ENCODE results near the gene REV1. TPM values are rescaled to one million over a fixed set of nuclear protein-coding genes. Genes with fewer than 3 reads are reported as not detected.

The REV1 gene
- total RNA-seq, 2 donors from 2014 or later = 43.9 to 44.6 TPM

DNA sequence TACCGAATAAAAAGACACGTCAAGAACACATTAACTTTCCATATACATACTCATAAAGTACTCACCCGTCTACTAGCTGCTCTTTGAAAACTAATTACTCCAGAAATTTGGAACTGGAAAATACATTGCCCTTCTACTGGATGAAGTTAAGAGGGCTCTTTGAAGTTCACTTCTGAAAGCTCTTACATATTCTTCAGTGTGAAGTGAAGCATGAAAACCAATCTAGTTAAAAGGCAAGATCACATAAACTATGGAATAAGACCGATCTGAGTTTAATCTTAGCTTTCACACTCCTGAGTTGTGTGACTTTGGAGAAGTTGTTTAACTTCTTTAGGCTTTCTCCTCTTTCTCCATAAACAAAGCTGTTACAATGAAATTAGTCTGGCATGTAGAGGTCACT lies 38.5 kb downstream of the REV1 start:
- H3K36me3 ChIP-seq (ENCODE audit: control insufficient read depth, insufficient read depth, low read length) = peaks cover 50% of the 10 kb centered on the region
- DNase-seq = no peak
- no peak overlapping the region for H3K9ac ChIP-seq (ENCODE audit: extremely low read depth, low read length, poor library complexity, severe bottlenecking)
- WGBS, 2 experiments (ENCODE audit: insufficient coverage in 1 of 2, insufficient read length in 1 of 2) = 83% methylated on average over 4 of the region's 4 CpGs
- H3K9me3 ChIP-seq (ENCODE audit: control insufficient read depth, low read length) = no peaks in the 10 kb centered on the region
- H3K27me3 ChIP-seq (ENCODE audit: control insufficient read depth, insufficient read depth, low read length, poor library complexity, severe bottlenecking) = no peaks in the 10 kb centered on the region
- Mint-ChIP-seq H3K4me1 (peaks cover 5% of the 10 kb centered on the region), H3K36me3 (ENCODE audit: low read depth) (peaks cover 57% of the 10 kb centered on the region), H3K4me3 (no peak overlapping the region), H3K27me3 (ENCODE audit: insufficient read depth) (no peaks in the 10 kb centered on the region), H3K27ac (no peak overlapping the region), H3K9me3 (no peaks in the 10 kb centered on the region)
- TF ChIP-seq, protein P1, sequence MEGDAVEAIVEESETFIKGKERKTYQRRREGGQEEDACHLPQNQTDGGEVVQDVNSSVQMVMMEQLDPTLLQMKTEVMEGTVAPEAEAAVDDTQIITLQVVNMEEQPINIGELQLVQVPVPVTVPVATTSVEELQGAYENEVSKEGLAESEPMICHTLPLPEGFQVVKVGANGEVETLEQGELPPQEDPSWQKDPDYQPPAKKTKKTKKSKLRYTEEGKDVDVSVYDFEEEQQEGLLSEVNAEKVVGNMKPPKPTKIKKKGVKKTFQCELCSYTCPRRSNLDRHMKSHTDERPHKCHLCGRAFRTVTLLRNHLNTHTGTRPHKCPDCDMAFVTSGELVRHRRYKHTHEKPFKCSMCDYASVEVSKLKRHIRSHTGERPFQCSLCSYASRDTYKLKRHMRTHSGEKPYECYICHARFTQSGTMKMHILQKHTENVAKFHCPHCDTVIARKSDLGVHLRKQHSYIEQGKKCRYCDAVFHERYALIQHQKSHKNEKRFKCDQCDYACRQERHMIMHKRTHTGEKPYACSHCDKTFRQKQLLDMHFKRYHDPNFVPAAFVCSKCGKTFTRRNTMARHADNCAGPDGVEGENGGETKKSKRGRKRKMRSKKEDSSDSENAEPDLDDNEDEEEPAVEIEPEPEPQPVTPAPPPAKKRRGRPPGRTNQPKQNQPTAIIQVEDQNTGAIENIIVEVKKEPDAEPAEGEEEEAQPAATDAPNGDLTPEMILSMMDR (conservative IDR thresholded peaks at IDR 0.05) = no peak
- H3K4me1 ChIP-seq (ENCODE audit: control insufficient read depth, insufficient read depth, low read length) = no peaks in the 10 kb centered on the region
- H3K4me3 ChIP-seq (ENCODE audit: low read length) = no peak overlapping the region
- H3K27ac ChIP-seq (ENCODE audit: low read depth, low read length) = no peak overlapping the region

DNA sequence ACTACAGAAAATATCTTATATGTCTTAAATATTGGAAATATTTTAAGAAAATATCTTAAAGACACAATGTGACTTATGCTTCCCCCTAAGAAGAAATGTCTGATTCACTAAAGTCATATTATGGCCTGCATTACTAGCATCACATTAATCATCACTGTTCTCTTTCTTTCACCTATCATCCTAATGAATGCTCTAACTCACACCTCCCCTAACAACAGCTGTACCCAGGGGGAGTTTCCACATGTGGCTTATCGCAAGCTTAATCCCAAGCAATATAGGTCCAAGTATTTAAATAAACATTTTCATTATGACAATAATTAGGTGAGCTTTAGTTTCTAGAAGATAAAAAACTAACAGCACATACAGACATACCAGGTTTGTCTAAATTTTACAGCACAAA lies 39.6 kb downstream of the REV1 start:
- Mint-ChIP-seq H3K4me1 (peaks cover 3% of the 10 kb centered on the region), H3K27ac (peak overlapping the region; percentile 40), H3K27me3 (ENCODE audit: insufficient read depth) (no peaks in the 10 kb centered on the region), H3K36me3 (ENCODE audit: low read depth) (peaks cover 48% of the 10 kb centered on the region), H3K4me3 (no peak overlapping the region), H3K9me3 (no peaks in the 10 kb centered on the region)
- DNase-seq = no peak
- H3K4me1 ChIP-seq (ENCODE audit: control insufficient read depth, insufficient read depth, low read length) = no peaks in the 10 kb centered on the region
- no peaks in the 10 kb centered on the region for H3K9me3 ChIP-seq (ENCODE audit: control insufficient read depth, low read length)
- H3K4me3 ChIP-seq (ENCODE audit: low read length) = no peak overlapping the region
- no peak overlapping the region for H3K27ac ChIP-seq (ENCODE audit: low read depth, low read length)
- WGBS, 2 experiments (ENCODE audit: insufficient coverage in 1 of 2, insufficient read length in 1 of 2) = 100% methylated on average over 1 of the region's 1 CpG; no CpG with 5 or more reads in 1 of the 2 experiments
- H3K9ac ChIP-seq (ENCODE audit: extremely low read depth, low read length, poor library complexity, severe bottlenecking) = no peak overlapping the region
- peaks cover 40% of the 10 kb centered on the region for H3K36me3 ChIP-seq (ENCODE audit: control insufficient read depth, insufficient read depth, low read length)
- H3K27me3 ChIP-seq (ENCODE audit: control insufficient read depth, insufficient read depth, low read length, poor library complexity, severe bottlenecking) = no peaks in the 10 kb centered on the region
- TF ChIP-seq, protein P1 (conservative IDR thresholded peaks at IDR 0.05) = no peak

DNA sequence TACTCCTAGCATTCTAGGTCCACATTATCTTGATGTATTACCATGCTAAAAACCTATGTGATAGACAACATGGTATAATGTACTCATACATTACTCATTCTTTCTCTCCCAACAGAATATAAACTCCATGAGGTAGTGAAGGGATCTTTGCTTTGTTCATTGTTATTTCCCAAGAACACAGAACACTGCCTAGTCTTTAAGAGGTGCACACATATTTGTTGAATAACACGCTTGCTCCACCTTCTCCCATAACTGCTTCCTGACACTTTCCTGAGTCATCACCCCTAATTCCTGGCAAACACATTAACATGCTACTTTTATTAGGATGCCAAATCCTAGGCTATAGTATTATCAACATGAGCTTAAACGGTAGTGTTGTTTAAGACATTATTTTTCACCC lies 41.3 kb downstream of the REV1 start:
- Histone ChIP-seq H3K4me1 (ENCODE audit: control insufficient read depth, insufficient read depth, low read length) (no peaks in the 10 kb centered on the region), H3K27me3 (ENCODE audit: control insufficient read depth, insufficient read depth, low read length, poor library complexity, severe bottlenecking) (no peaks in the 10 kb centered on the region), H3K36me3 (ENCODE audit: control insufficient read depth, insufficient read depth, low read length) (peaks cover 36% of the 10 kb centered on the region), H3K27ac (ENCODE audit: low read depth, low read length) (no peak overlapping the region), H3K9ac (ENCODE audit: extremely low read depth, low read length, poor library complexity, severe bottlenecking) (no peak overlapping the region), H3K9me3 (ENCODE audit: control insufficient read depth, low read length) (no peaks in the 10 kb centered on the region), H3K4me3 (ENCODE audit: low read length) (no peak overlapping the region)
- H3K9me3 Mint-ChIP-seq = no peaks in the 10 kb centered on the region
- DNase-seq = no peak
- no peaks in the 10 kb centered on the region for H3K27me3 Mint-ChIP-seq (ENCODE audit: insufficient read depth)
- H3K36me3 Mint-ChIP-seq (ENCODE audit: low read depth) = peaks cover 38% of the 10 kb centered on the region
- no peak overlapping the region for H3K4me3 Mint-ChIP-seq
- TF ChIP-seq, protein P1 (conservative IDR thresholded peaks at IDR 0.05) = no peak
- peaks cover 3% of the 10 kb centered on the region for H3K4me1 Mint-ChIP-seq
- WGBS, 2 experiments (ENCODE audit: insufficient coverage in 1 of 2, insufficient read length in 1 of 2) = 96 to 100% methylated on average over 1 to 2 of the region's 2 CpGs
- H3K27ac Mint-ChIP-seq = no peak overlapping the region

Data from endodermal cell (in vitro differentiated cells).